Neural progenitor cell (in vitro differentiated cells): Measurements from ENCODE around the gene GPRC5D. TPM values are rescaled to one million over a fixed set of nuclear protein-coding genes. Genes with fewer than 3 reads are reported as not detected.

Experiments
- DNase-seq: peaks from one replicate; pipeline ENCODE4 v3.0.0-alpha.2; 2016; ENCODE audit warnings: low spot score
- H2AFZ ChIP-seq: fragments of 200-600 bp; sonication (generic); replicated peaks from 2 replicates; pipeline ENCODE4 v1.6.1; 2016; ENCODE audit warnings: antibody characterized with exemption
- H3F3A ChIP-seq: fragments of 200-600 bp; sonication (generic); 2 replicates; pipeline ENCODE4 v1.6.1; 2016; ENCODE audit warnings: antibody characterized with exemption, low read depth
- H3K27ac ChIP-seq: fragments of 200-600 bp; sonication (generic); 2 replicates; pipeline ENCODE4 v1.5.1; 2016; ENCODE audit warnings: mild to moderate bottlenecking
- H3K27me3 ChIP-seq: fragments of 200-600 bp; sonication (generic); 2 replicates; pipeline ENCODE4 v1.6.1; 2016; ENCODE audit warnings: mild to moderate bottlenecking, moderate library complexity
- H3K36me3 ChIP-seq: fragments of 200-600 bp; sonication (generic); 2 replicates; pipeline ENCODE4 v1.5.1; 2016
- H3K4me1 ChIP-seq: fragments of 200-600 bp; sonication (generic); 2 replicates; pipeline ENCODE4 v1.6.1; 2016; ENCODE audit warnings: mixed run types
- H3K4me2 ChIP-seq: fragments of 200-600 bp; sonication (generic); 2 replicates; pipeline ENCODE4 v1.6.1; 2016
- H3K4me3 ChIP-seq: fragments of 200-600 bp; sonication (generic); 2 replicates; pipeline ENCODE4 v1.5.1; 2016
- H3K79me2 ChIP-seq: fragments of 200-600 bp; sonication (generic); 2 replicates; pipeline ENCODE4 v1.6.1; 2016; ENCODE audit warnings: low read depth
- H3K9ac ChIP-seq: fragments of 200-600 bp; sonication (generic); 2 replicates; pipeline ENCODE4 v1.6.1; 2016
- H3K9me3 ChIP-seq: fragments of 200-600 bp; sonication (generic); 2 replicates; pipeline ENCODE4 v1.5.1; 2016; ENCODE audit warnings: low read depth
- H4K20me1 ChIP-seq: fragments of 200-600 bp; sonication (generic); 2 replicates; pipeline ENCODE4 v1.6.1; 2016; ENCODE audit warnings: low read depth
- H3K27ac Mint-ChIP-seq: 3 replicates; pipeline ENCODE4 v1.8.0; 2021; ENCODE audit warnings: mixed read lengths
- H3K27me3 Mint-ChIP-seq: 2 replicates; pipeline ENCODE4 v1.8.0; 2022; ENCODE audit warnings: low read depth, mild to moderate bottlenecking, inconsistent platforms, moderate library complexity, mixed read lengths; ENCODE audit not compliant: insufficient read depth
- H3K36me3 Mint-ChIP-seq: 3 replicates; pipeline ENCODE4 v1.8.0; 2021; ENCODE audit warnings: mixed read lengths
- H3K4me1 Mint-ChIP-seq: 3 replicates; pipeline ENCODE4 v1.8.0; 2021; ENCODE audit warnings: mixed read lengths
- H3K4me3 Mint-ChIP-seq: 3 replicates; pipeline ENCODE4 v1.8.0; 2021; ENCODE audit warnings: mild to moderate bottlenecking, moderate library complexity, mixed read lengths
- H3K9me3 Mint-ChIP-seq: 3 replicates; pipeline ENCODE4 v1.8.0; 2020; ENCODE audit warnings: mixed read lengths
- EZH2 ChIP-seq: fragments of 200-600 bp; sonication (generic); IDR thresholded peaks from 2 replicates; pipeline ENCODE4 v1.6.1; 2017; ENCODE audit warnings: antibody characterized with exemption, mild to moderate bottlenecking, moderate library complexity
- EZH2phosphoT487 ChIP-seq: fragments of 200-600 bp; sonication (generic); IDR thresholded peaks from 2 replicates; pipeline ENCODE4 v1.6.1; 2017; ENCODE audit warnings: antibody characterized with exemption
- total RNA-seq: library from RNA; depleted of rRNA; stranded (reverse); fragments of >200 nt; gene quantifications from 2 replicates; pipeline ENCODE4 v1.2.3, GENCODE V29; 2015; ENCODE audit warnings: low replicate concordance
- TF ChIP-seq, protein P1 (sequence below): fragments of 200-600 bp; sonication (generic); IDR thresholded peaks from 2 replicates; pipeline ENCODE4 v1.5.1; 2017; ENCODE audit warnings: antibody characterized with exemption, mild to moderate bottlenecking

The GPRC5D gene
- total RNA-seq, 1 donor from 2014 or later, result not detected

DNA sequence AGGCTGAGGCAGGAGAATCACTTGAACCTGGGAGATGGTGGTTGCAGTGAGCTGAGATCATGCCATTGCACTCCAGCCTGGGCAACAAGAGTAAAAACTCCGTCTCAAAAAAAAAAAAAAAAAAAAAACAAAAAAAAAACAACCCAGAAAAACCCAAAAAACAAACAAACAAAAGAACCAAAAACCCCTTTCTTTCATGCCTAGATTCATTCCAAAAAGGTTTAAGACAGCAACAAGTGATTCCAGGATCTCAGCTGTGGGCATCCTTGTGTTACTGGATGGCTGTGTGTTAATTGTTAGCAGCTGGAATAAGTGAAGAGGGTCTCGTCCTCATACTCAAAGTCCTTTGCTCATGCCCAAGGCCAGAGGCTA lies 51.2 kb downstream of the GPRC5D start:
- H2AFZ ChIP-seq, result no peak overlapping the region
- H3K9me3 Mint-ChIP-seq, result no peaks in the 10 kb centered on the region
- H3K36me3 Mint-ChIP-seq, result no peaks in the 10 kb centered on the region
- H3K4me3 ChIP-seq, result no peak overlapping the region
- no peaks in the 10 kb centered on the region for H3K9me3 ChIP-seq
- no peaks in the 10 kb centered on the region for H3F3A ChIP-seq
- DNase-seq, result no peak
- no peak overlapping the region for H3K4me2 ChIP-seq
- no peaks in the 10 kb centered on the region for H3K27me3 ChIP-seq
- H3K9ac ChIP-seq, result no peak overlapping the region
- H3K36me3 ChIP-seq, result no peaks in the 10 kb centered on the region
- no peaks in the 10 kb centered on the region for H3K4me1 ChIP-seq
- peaks cover 4% of the 10 kb centered on the region for H3K27me3 Mint-ChIP-seq
- H4K20me1 ChIP-seq, result no peaks in the 10 kb centered on the region
- no peak overlapping the region for H3K27ac Mint-ChIP-seq
- peaks cover 4% of the 10 kb centered on the region for H3K4me1 Mint-ChIP-seq
- H3K79me2 ChIP-seq, result no peaks in the 10 kb centered on the region
- H3K27ac ChIP-seq, result no peak overlapping the region
- no peak overlapping the region for H3K4me3 Mint-ChIP-seq
- TF ChIP-seq EZH2phosphoT487 (no peak), EZH2 (no peak)
- TF ChIP-seq, protein P1, sequence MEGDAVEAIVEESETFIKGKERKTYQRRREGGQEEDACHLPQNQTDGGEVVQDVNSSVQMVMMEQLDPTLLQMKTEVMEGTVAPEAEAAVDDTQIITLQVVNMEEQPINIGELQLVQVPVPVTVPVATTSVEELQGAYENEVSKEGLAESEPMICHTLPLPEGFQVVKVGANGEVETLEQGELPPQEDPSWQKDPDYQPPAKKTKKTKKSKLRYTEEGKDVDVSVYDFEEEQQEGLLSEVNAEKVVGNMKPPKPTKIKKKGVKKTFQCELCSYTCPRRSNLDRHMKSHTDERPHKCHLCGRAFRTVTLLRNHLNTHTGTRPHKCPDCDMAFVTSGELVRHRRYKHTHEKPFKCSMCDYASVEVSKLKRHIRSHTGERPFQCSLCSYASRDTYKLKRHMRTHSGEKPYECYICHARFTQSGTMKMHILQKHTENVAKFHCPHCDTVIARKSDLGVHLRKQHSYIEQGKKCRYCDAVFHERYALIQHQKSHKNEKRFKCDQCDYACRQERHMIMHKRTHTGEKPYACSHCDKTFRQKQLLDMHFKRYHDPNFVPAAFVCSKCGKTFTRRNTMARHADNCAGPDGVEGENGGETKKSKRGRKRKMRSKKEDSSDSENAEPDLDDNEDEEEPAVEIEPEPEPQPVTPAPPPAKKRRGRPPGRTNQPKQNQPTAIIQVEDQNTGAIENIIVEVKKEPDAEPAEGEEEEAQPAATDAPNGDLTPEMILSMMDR, result no peak

DNA sequence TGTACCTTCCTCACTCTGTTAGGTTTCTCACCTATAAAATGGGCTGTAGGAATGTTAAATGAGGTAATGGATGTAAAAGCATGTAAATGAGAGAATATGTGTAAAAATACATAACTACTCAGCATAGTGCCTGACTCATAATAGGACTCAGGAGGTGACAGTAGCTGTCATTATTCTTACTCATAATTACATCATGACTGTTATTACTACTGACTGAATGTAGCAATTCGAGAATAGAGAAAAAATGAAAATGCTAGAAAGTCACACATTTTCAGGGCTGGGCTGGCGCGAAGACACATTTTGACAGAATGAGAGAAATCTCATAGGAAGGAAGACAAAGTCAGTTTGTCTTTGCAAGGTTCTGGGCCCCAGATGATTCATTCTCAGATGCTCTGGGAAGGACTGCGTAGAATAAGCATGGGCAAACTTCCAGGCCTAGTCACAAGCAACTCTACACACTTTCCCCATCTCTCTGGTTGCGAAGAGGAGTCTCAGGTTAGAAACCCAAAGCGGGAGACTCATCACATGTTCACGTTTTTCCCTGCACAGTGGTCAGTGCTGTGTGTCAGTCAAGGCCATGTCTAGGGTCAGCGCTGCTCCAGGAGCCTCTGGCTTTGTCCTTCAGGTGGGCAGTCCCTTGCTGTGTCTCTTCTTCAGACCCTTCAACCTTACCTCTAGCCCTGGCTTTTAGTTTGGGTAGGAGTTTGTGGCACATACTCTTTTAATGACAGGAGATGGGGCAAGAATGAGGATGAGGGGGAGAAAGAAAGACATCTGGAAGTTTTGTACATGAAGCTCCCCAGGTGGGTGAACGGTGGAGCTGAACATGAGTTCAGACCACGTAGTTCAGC lies 52.2 kb downstream of the GPRC5D start:
- H3K4me3 ChIP-seq, result no peak overlapping the region
- H2AFZ ChIP-seq, result no peak overlapping the region
- Mint-ChIP-seq H3K27me3 (peaks cover 4% of the 10 kb centered on the region), H3K4me1 (peaks cover 4% of the 10 kb centered on the region), H3K36me3 (no peaks in the 10 kb centered on the region), H3K9me3 (no peaks in the 10 kb centered on the region), H3K4me3 (no peak overlapping the region), H3K27ac (no peak overlapping the region)
- no peaks in the 10 kb centered on the region for H4K20me1 ChIP-seq
- H3K79me2 ChIP-seq, result no peaks in the 10 kb centered on the region
- H3K36me3 ChIP-seq, result no peaks in the 10 kb centered on the region
- TF ChIP-seq EZH2phosphoT487, result no peak
- TF ChIP-seq, protein P1, result no peak
- TF ChIP-seq EZH2, result no peak
- no peaks in the 10 kb centered on the region for H3K27me3 ChIP-seq
- DNase-seq, result no peak
- H3K9me3 ChIP-seq, result no peaks in the 10 kb centered on the region
- no peak overlapping the region for H3K27ac ChIP-seq
- H3K9ac ChIP-seq, result no peak overlapping the region
- no peaks in the 10 kb centered on the region for H3K4me1 ChIP-seq
- no peaks in the 10 kb centered on the region for H3F3A ChIP-seq
- no peak overlapping the region for H3K4me2 ChIP-seq

DNA sequence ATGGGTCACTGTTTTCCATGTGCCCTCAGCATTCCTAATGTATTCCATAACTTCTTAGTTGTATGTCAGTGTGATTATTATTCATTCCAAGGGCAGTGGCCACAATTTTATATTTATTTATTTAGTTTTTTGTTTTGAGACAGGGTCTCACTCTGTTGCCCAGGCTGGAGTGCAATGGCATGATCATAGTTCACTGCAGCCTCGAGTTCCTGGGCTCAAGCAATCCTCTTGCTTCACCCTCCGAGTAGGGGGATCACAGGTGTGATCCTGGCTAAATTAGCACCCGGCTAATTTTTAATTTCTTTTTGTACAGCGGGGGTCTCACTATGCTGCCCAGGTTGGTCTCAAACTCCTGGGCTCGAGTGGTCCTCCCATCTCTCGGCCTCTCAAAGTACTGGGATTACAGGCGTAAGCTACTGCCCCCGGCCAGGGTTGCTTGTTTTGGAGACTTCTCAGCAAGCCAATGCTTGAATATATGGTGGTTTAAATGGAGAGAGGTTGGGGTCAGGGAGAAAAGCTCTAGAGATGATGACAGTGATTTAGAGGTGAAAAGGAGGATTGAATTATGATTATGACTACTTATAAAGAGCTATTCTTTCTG lies 53.0 kb downstream of the GPRC5D start:
- no peak for DNase-seq
- Histone ChIP-seq H3K4me3 (no peak overlapping the region), H3K79me2 (no peaks in the 10 kb centered on the region), H3K36me3 (no peaks in the 10 kb centered on the region), H3K9ac (no peak overlapping the region), H4K20me1 (no peaks in the 10 kb centered on the region), H3K9me3 (no peaks in the 10 kb centered on the region), H3K27ac (no peak overlapping the region), H3K4me1 (no peaks in the 10 kb centered on the region), H3K27me3 (peaks cover 4% of the 10 kb centered on the region), H3F3A (no peaks in the 10 kb centered on the region), H2AFZ (no peak overlapping the region), H3K4me2 (no peak overlapping the region)
- no peak for TF ChIP-seq EZH2phosphoT487
- TF ChIP-seq EZH2, result no peak
- TF ChIP-seq, protein P1, result no peak
- Mint-ChIP-seq H3K4me3 (no peak overlapping the region), H3K27me3 (peaks cover 4% of the 10 kb centered on the region), H3K36me3 (no peaks in the 10 kb centered on the region), H3K27ac (no peak overlapping the region), H3K4me1 (peaks cover 1% of the 10 kb centered on the region), H3K9me3 (no peaks in the 10 kb centered on the region)
